Measurements from ENCODE around the gene RUSC2.
"Not testable (repeated sequence)": the region's sequence is repeated elsewhere in the genome, so short reads cannot be mapped to it uniquely, and the experiment has no call there.

Gene RUSC2

DNA sequence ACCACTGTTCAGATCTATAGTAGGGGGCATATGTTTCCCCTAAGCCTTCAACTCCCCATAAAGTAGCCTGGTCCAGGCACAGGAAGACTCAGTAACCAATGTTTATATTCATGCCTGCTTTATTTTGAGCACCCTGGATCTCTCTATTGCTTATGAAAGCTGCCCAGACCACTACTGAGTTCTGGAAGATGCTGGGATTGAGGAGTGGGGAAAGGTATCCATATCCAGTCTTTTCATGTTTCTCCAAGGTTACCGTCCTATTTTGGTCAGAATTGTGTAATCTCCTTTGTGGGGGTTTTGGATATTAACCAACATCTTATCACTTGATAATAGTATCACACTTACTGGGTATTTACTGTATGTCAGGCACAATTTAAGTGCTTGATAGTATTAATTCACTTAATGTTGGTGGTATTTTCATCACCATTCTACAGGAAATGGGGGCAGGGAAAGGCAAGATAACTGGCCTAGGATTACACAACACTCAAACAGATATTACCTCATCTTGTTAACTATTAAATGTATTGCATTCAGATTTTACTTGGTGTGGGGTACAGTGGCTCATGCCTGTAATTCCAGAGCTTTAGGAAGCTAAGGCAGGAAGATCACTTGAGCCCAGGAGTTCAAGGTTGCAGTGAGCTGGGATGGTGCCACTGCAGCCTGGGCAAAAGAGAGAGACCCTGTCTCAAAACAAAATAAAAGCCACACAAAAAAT lies 36.3 kb downstream of the RUSC2 start:
- DNase-seq, result no peak

DNA sequence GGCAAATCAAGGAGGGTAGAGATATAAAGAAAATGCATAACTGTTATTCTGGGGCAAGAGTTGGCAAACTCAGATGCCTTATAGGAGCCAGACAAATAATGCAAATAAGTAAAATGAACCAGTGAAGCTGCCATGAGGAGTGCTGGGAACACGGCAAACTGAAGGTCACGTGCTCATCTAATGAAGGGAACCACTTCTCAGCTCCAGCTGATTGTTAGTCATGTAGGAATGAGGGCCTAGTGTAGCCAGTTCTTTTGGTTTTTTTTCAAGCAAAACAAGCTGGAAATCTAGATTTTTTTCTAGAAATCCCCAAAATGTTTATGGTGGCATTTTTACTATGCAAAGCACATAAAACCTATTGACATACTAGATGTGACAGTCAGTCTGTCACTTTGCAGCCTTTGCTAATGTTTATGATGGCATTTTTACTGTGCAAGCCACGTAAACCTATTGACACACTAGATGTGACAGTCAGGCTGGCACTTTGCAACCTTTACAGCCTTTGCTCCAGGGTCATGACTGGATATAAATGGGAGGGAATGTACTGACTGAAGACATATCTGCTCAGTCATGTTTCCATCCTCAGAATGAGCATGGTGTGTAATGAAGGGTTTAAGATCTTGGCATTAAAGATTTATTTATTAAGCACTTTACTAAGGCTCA lies 39.4 kb downstream of the RUSC2 start:
- DNase-seq, result no peak

- DNase-seq, result no peak
These were observed 43.5 kb downstream of the RUSC2 start for GRCh38 chr9:35533398-35533797.

GRCh38 chr9:35534921-35535320 lies 45.0 kb downstream of the RUSC2 start:
- DNase-seq, result not testable (repeated sequence)

DNA sequence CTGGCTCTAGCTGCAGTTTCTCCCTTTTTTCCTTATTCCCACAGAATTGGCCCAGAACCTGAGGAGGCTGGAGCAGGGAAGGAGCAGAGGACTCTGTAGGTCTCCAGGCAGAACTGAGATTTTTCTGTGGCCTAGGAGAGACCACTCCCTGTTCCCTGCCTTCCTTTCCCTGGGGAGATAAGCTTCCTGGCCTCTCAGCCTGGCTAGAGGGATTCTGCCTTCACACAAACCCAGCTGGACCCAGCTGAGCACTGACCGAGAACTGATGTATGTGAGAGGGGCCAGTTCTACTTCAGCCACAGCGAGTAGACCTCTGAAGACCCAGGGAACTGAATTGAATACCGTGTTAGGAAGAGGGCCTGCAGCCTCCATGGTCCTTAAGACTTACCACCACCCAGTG lies 48.0 kb downstream of the RUSC2 start:
- no peak for DNase-seq

DNA sequence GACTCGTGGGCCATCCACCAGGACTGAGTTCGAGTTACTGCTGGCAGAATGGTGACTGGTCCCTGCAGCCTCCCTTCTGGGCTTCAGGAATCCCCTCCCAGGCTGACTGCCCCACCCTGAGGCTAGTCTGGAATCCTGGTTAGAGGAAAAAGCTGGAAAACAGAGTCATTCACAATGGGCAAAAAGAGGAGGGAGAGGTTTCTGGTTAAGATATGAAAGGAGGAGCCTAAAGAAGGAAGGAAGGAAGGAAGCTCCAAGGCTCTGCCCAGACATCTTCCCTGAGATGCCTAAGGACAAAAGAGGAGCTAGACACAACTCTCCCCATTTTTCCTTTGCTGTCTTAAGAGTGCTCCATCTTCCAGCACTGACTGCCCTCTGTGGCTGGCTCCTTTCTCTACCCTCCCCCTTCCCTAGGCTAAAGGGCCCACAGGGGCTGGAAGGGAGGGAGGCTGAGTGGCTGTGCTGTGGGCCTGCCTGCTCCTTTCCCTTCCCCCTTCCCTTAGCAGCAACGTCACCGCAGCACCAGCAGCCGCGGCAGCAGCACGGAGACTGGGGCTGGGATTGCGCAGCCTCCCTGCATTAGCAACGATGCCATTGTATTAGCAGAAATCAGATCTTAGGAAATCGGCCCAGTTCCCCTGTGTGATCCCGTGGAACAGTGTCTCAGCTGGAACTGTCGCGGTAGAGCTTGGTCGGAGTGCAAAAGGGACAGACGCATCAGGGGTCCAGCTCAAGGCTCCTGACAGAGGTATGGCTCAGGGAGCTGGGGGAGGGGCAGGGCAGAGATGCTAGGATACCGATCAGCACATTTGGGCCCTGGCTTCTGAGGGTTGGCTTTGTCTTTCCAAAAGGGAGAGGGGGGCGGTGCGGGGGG lies 48.7 kb downstream of the RUSC2 start:
- no peak for DNase-seq

Measured in NCI-H1092 treated with DMSO at 0.1 percent for 48 hours (cell line).